GM12801 (cell line): ENCODE measurements around the gene IL17C.

Experiments
- TF ChIP-seq, protein P1 (sequence below): IDR thresholded peaks from one replicate; pipeline ENCODE4 v1.5.1; 2011; ENCODE audit warnings: control low read depth; ENCODE audit not compliant: insufficient read length; ENCODE audit errors: extremely low read depth

Gene IL17C

GRCh38 chr16:88617268-88618031 is 20.9 kb upstream of the IL17C start:
- TF ChIP-seq, protein P1, sequence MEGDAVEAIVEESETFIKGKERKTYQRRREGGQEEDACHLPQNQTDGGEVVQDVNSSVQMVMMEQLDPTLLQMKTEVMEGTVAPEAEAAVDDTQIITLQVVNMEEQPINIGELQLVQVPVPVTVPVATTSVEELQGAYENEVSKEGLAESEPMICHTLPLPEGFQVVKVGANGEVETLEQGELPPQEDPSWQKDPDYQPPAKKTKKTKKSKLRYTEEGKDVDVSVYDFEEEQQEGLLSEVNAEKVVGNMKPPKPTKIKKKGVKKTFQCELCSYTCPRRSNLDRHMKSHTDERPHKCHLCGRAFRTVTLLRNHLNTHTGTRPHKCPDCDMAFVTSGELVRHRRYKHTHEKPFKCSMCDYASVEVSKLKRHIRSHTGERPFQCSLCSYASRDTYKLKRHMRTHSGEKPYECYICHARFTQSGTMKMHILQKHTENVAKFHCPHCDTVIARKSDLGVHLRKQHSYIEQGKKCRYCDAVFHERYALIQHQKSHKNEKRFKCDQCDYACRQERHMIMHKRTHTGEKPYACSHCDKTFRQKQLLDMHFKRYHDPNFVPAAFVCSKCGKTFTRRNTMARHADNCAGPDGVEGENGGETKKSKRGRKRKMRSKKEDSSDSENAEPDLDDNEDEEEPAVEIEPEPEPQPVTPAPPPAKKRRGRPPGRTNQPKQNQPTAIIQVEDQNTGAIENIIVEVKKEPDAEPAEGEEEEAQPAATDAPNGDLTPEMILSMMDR = no peak

- TF ChIP-seq, protein P1 = no peak
Measured at GRCh38 chr16:88618182-88618955, 20.0 kb upstream of the IL17C start.

GRCh38 chr16:88618956-88619667 is 19.3 kb upstream of the IL17C start:
- TF ChIP-seq, protein P1 = no peak

DNA sequence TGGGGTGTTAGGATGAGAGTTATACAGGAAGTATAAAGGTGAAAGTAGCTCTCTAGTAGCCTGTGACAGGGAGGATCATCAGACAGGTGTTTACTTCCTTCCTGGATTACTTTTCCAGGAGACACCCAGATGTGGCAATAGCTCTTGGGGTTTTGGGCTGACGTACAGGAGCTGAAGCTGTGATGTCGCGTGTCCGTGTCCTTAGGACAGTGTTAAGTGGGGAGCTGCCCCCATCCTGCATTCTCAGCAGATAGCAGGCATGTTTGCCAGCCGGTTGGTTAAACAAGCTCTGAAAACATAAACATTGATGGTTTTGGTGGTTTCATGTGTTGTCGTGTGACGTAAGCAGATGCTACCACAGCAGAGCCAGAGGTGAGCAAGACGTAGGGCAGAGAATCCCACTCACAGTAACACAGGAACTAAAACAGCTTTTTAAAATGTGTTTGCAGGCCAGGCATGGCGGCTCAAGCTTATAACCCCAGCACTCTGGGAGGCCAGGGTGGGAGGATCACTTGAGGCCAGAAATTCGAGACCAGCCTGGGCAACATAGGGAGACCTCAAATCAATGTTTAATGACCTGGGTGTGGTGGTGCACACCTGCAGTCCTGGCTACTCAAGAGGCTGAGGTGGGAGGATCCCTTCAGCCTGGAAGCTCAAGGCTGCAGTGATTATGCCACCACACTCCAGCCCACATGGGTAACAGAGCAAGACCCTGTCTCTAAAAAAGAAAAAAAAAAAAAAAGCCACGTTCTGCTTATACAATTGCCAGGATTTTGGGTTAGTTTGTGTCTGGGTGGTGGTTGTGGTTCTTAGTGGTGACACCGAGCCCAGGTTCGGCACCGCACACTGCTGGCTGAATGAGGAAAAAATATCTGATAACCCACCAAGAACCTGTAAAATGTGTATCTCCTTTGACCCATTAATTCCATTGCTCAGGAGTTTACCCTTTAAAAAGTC is 18.2 kb upstream of the IL17C start:
- TF ChIP-seq, protein P1 = no peak

- TF ChIP-seq, protein P1 = no peak
Measured at GRCh38 chr16:88622125-88622524, 16.2 kb upstream of the IL17C start.

- TF ChIP-seq, protein P1 = no peak
Measured at GRCh38 chr16:88622866-88623265, 15.5 kb upstream of the IL17C start.
